IPS-20b (cell line): Measurements from ENCODE around the gene CASKIN2.

Experiments
- H3K27ac ChIP-seq: one replicate; pipeline ENCODE4 v1.5.1; 2013; ENCODE audit warnings: low read length
- H3K27me3 ChIP-seq: 2 replicates; pipeline ENCODE4 v1.6.1; 2013; ENCODE audit warnings: mild to moderate bottlenecking, low read length, inconsistent platforms; ENCODE audit not compliant: insufficient read depth
- H3K36me3 ChIP-seq: 2 replicates; pipeline ENCODE4 v1.6.1; 2013; ENCODE audit warnings: low read depth, mild to moderate bottlenecking, inconsistent platforms, low read length, moderate library complexity; ENCODE audit not compliant: insufficient read depth
- H3K4me1 ChIP-seq: 2 replicates; pipeline ENCODE4 v1.6.1; 2013; ENCODE audit warnings: mild to moderate bottlenecking, control low read depth, inconsistent platforms, low read length, moderate library complexity; ENCODE audit not compliant: insufficient read depth
- H3K4me3 ChIP-seq: 2 replicates; pipeline ENCODE4 v1.5.1; 2013; ENCODE audit warnings: mild to moderate bottlenecking, low read length, inconsistent platforms
- H3K9ac ChIP-seq: 2 replicates; pipeline ENCODE4 v1.6.1; 2013; ENCODE audit warnings: low read depth, mild to moderate bottlenecking, inconsistent platforms, low read length, moderate library complexity
- H3K9me3 ChIP-seq: 2 replicates; pipeline ENCODE4 v1.6.1; 2013; ENCODE audit warnings: mild to moderate bottlenecking, low read depth, low read length, inconsistent platforms; ENCODE audit not compliant: insufficient read depth

CASKIN2 gene

GRCh38 chr17:75476752-75477489 lies 38.4 kb downstream of the CASKIN2 start:
- Histone ChIP-seq H3K27me3 (no peaks in the 10 kb centered on the region), H3K36me3 (peaks cover 17% of the 10 kb centered on the region), H3K9ac (no peak overlapping the region), H3K9me3 (no peaks in the 10 kb centered on the region), H3K4me1 (no peaks in the 10 kb centered on the region), H3K4me3 (no peak overlapping the region), H3K27ac (no peak overlapping the region)

- H3K9ac ChIP-seq: no peak overlapping the region
- no peaks in the 10 kb centered on the region for H3K4me1 ChIP-seq
- no peaks in the 10 kb centered on the region for H3K27me3 ChIP-seq
- peaks cover 21% of the 10 kb centered on the region for H3K36me3 ChIP-seq
- H3K27ac ChIP-seq: no peak overlapping the region
- no peak overlapping the region for H3K4me3 ChIP-seq
- H3K9me3 ChIP-seq: no peaks in the 10 kb centered on the region
Observed at GRCh38 chr17:75476271-75476671, 39.1 kb downstream of the CASKIN2 start.

GRCh38 chr17:75475851-75476250 lies 39.5 kb downstream of the CASKIN2 start:
- peaks cover 21% of the 10 kb centered on the region for H3K36me3 ChIP-seq
- H3K27me3 ChIP-seq: no peaks in the 10 kb centered on the region
- no peak overlapping the region for H3K9ac ChIP-seq

GRCh38 chr17:75475144-75475835 lies 40.0 kb downstream of the CASKIN2 start:
- H3K36me3 ChIP-seq: peaks cover 21% of the 10 kb centered on the region
- no peak overlapping the region for H3K27ac ChIP-seq

More at GRCh38 chr17:75475851-75476250, 39.5 kb downstream of the CASKIN2 start:
- H3K27ac ChIP-seq: no peak overlapping the region
- no peak overlapping the region for H3K4me3 ChIP-seq
- H3K4me1 ChIP-seq: no peaks in the 10 kb centered on the region
- H3K9me3 ChIP-seq: no peaks in the 10 kb centered on the region

GRCh38 chr17:75474736-75475135 lies 40.6 kb downstream of the CASKIN2 start:
- Histone ChIP-seq H3K4me3 (no peak overlapping the region), H3K9ac (no peak overlapping the region), H3K27me3 (no peaks in the 10 kb centered on the region), H3K4me1 (no peaks in the 10 kb centered on the region), H3K9me3 (no peaks in the 10 kb centered on the region), H3K36me3 (peaks cover 21% of the 10 kb centered on the region), H3K27ac (no peak overlapping the region)

More at GRCh38 chr17:75475144-75475835, 40.0 kb downstream of the CASKIN2 start:
- Histone ChIP-seq H3K27me3 (no peaks in the 10 kb centered on the region), H3K9ac (no peak overlapping the region; the same call in 1 of the 2 replicates), H3K4me1 (no peaks in the 10 kb centered on the region), H3K9me3 (no peaks in the 10 kb centered on the region), H3K4me3 (no peak overlapping the region)

GRCh38 chr17:75473246-75473645 lies 42.1 kb downstream of the CASKIN2 start:
- Histone ChIP-seq H3K9ac (no peak overlapping the region), H3K4me1 (no peaks in the 10 kb centered on the region), H3K36me3 (peaks cover 21% of the 10 kb centered on the region), H3K27me3 (no peaks in the 10 kb centered on the region), H3K9me3 (no peaks in the 10 kb centered on the region), H3K4me3 (no peak overlapping the region), H3K27ac (no peak overlapping the region)

- Histone ChIP-seq H3K9ac (no peak overlapping the region), H3K4me3 (no peak overlapping the region), H3K9me3 (no peaks in the 10 kb centered on the region), H3K36me3 (peaks cover 20% of the 10 kb centered on the region), H3K27ac (no peak overlapping the region), H3K27me3 (no peaks in the 10 kb centered on the region), H3K4me1 (no peaks in the 10 kb centered on the region)
Observed at GRCh38 chr17:75472119-75472518, 43.2 kb downstream of the CASKIN2 start.

GRCh38 chr17:75471207-75471606 lies 44.1 kb downstream of the CASKIN2 start:
- Histone ChIP-seq H3K4me3 (no peak overlapping the region), H3K36me3 (peaks cover 13% of the 10 kb centered on the region)

GRCh38 chr17:75468779-75469373 lies 46.5 kb downstream of the CASKIN2 start:
- Histone ChIP-seq H3K27me3 (no peaks in the 10 kb centered on the region), H3K27ac (no peak overlapping the region), H3K9ac (no peak overlapping the region), H3K4me3 (no peak overlapping the region), H3K4me1 (no peaks in the 10 kb centered on the region), H3K9me3 (no peaks in the 10 kb centered on the region), H3K36me3 (peaks cover 13% of the 10 kb centered on the region)

More at GRCh38 chr17:75471207-75471606, 44.1 kb downstream of the CASKIN2 start:
- Histone ChIP-seq H3K27me3 (no peaks in the 10 kb centered on the region), H3K27ac (no peak overlapping the region), H3K4me1 (no peaks in the 10 kb centered on the region), H3K9me3 (no peaks in the 10 kb centered on the region), H3K9ac (no peak overlapping the region)

GRCh38 chr17:75468291-75468754 lies 47.0 kb downstream of the CASKIN2 start:
- H3K4me1 ChIP-seq: no peaks in the 10 kb centered on the region
- H3K4me3 ChIP-seq: no peak overlapping the region
- no peak overlapping the region for H3K9ac ChIP-seq
- peaks cover 13% of the 10 kb centered on the region for H3K36me3 ChIP-seq
- H3K27ac ChIP-seq: no peak overlapping the region
- H3K27me3 ChIP-seq: no peaks in the 10 kb centered on the region
- no peaks in the 10 kb centered on the region for H3K9me3 ChIP-seq

GRCh38 chr17:75465039-75465438 lies 50.3 kb downstream of the CASKIN2 start:
- H3K27ac ChIP-seq: no peak overlapping the region

More at GRCh38 chr17:75465039-75465438, 50.3 kb downstream of the CASKIN2 start:
- H3K9ac ChIP-seq: no peak overlapping the region
- no peaks in the 10 kb centered on the region for H3K36me3 ChIP-seq
- H3K4me3 ChIP-seq: no peak overlapping the region
- H3K27me3 ChIP-seq: no peaks in the 10 kb centered on the region
- H3K4me1 ChIP-seq: no peaks in the 10 kb centered on the region
- no peaks in the 10 kb centered on the region for H3K9me3 ChIP-seq
